NCI-H69 (cell line): ENCODE results near the gene HELZ2.

ENCODE experiments used
- DNase-seq: peaks from one replicate; lab custom pipeline; 2025; lab: John Stamatoyannopoulos, UW

Gene HELZ2

GRCh38 chr20:63539092-63539430 lies 35.0 kb downstream of the HELZ2 start:
- no peak for DNase-seq

- DNase-seq = peak; percentile 82
Measured at GRCh38 chr20:63538204-63539091, 35.6 kb downstream of the HELZ2 start.

GRCh38 chr20:63537525-63538203 lies 36.4 kb downstream of the HELZ2 start:
- DNase-seq = peak; percentile 87

GRCh38 chr20:63536997-63537524 lies 37.0 kb downstream of the HELZ2 start, which contains the start of gene PTK6:
Gene PTK6 (minus strand): TSS chr20:63537376. CDS start chr20:63537314, 62 bp downstream.
- no peak for DNase-seq

- DNase-seq = peak; percentile 73
Measured at GRCh38 chr20:63536241-63536977, 37.6 kb downstream of the HELZ2 start.

GRCh38 chr20:63534831-63535651 lies 39.0 kb downstream of the HELZ2 start:
- DNase-seq = peak; percentile 9

- DNase-seq = no peak
Measured at GRCh38 chr20:63534427-63534830, 39.6 kb downstream of the HELZ2 start.

GRCh38 chr20:63533871-63534393 lies 40.1 kb downstream of the HELZ2 start:
- no peak for DNase-seq

GRCh38 chr20:63533388-63533787 lies 40.7 kb downstream of the HELZ2 start:
- no peak for DNase-seq

- DNase-seq = no peak
Measured at GRCh38 chr20:63532449-63532971, 41.5 kb downstream of the HELZ2 start.

- no peak for DNase-seq
Measured at GRCh38 chr20:63531686-63532448, 42.2 kb downstream of the HELZ2 start.

GRCh38 chr20:63530788-63531160 lies 43.3 kb downstream of the HELZ2 start:
- no peak for DNase-seq

GRCh38 chr20:63529861-63530787 lies 43.9 kb downstream of the HELZ2 start:
- no peak for DNase-seq

- no peak for DNase-seq
Measured at GRCh38 chr20:63529180-63529860, 44.7 kb downstream of the HELZ2 start.

- no peak for DNase-seq
Measured at GRCh38 chr20:63527184-63527583, 46.9 kb downstream of the HELZ2 start.

GRCh38 chr20:63525971-63526370 lies 48.1 kb downstream of the HELZ2 start:
- no peak for DNase-seq

GRCh38 chr20:63525185-63525584 lies 48.9 kb downstream of the HELZ2 start:
- DNase-seq = no peak
